Measurements from ENCODE around the gene THBS1.
A peak's percentile ranks its signal among the peaks of the same experiment; 100 is the strongest.

The THBS1 gene

DNA sequence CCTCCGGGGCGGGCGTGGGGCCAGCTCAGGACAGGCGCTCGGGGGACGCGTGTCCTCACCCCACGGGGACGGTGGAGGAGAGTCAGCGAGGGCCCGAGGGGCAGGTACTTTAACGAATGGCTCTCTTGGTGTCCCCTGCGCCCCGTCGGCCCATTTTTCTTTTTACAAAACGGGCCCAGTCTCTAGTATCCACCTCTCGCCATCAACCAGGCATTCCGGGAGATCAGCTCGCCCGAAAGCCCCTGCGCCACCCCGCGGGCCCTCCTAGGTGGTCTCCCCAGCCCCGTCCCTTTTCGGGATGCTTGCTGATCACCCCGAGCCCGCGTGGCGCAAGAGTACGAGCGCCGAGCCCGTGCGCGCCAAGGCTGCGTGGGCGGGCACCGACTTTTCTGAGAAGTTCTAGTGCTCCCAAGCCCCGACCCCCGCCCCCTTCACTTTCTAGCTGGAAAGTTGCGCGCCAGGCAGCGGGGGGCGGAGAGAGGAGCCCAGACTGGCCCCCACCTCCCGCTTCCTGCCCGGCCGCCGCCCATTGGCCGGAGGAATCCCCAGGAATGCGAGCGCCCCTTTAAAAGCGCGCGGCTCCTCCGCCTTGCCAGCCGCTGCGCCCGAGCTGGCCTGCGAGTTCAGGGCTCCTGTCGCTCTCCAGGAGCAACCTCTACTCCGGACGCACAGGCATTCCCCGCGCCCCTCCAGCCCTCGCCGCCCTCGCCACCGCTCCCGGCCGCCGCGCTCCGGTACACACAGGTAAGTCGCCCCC, at the start of gene THBS1:
THBS1 (plus strand) TSS at position 595 of the 757 bp plus-strand sequence. CDS start 779 bp downstream, outside the sequence.
- peak; percentile 91 for DNase-seq

GRCh38 chr15:39534996-39535395, 45.9 kb upstream of the THBS1 start:
- DNase-seq: no peak

- no peak for DNase-seq
Measured at GRCh38 chr15:39535466-39535865, 45.4 kb upstream of the THBS1 start.

DNA sequence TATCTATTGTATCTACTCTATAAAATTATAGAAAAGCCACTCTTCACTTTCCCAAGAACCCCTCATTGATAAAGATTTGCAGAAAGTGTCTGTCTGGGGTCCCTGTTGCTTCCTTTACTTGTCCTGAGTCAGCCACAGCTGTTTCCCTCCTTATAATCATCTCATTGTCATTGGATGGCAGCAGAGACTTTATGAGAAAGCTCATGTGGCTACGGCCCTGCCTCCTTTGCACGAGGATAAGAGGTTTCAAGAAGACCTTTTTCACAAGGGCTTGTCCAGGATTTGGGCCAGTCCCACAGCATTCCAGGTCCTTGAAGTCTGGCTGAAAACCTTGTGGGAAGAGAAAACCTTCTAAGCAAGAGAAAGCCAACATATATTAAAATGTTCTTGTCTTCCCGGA, 41.9 kb upstream of the THBS1 start:
- no peak for DNase-seq

GRCh38 chr15:39539466-39539865, 41.4 kb upstream of the THBS1 start:
- no peak for DNase-seq

GRCh38 chr15:39539973-39540558, 40.8 kb upstream of the THBS1 start:
- no peak for DNase-seq

DNA sequence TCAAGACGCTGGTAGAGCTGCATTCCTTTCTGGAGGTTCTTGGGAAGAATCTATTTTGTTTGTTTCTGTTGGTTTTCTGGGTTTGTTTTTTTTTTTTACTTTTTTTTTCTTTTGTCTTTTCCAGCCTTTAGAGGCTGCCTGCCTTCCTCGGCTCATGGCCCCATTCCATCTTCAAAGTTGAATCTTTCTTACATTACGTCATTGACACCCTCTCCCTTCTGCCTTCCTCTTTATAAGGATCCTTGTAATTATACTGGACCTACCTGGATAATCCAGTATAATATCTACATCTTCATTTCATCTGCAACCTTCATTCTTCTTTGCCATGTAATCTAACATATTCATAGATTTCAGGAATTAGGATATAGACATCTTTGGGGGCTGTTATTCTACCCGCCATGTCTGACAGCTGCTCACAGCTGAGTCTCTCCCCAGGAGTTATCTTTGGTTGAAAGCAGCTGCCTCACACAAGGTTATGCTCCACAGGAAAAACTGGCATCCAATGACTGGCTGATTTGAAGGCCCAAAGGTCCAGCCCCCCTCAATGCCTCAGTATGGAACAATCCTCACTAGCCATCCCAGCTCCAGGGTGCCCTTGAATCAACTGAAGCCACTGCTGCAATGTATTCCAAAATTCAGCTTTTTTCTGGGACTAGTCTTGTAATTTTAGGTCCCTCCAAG, 38.4 kb upstream of the THBS1 start:
- DNase-seq: no peak

DNA sequence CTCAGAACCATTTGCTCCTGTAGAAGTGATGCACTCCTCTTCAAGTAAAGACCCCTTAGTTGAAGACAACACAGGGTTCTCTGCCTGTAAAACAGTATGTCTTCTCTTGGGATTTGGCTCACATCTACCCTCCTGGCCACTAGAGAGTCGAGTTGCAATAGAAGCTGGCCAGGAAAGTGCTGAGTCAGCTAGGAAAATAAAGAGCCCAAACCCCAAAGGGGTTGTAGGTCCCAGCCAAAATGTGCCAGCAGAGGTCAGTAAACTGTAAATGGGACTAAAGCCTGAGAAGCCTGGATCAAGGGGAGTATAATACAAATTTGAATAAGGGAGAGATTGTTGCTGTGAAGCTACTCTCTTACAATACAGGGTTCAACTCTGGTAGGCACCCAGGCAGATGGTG, 37.2 kb upstream of the THBS1 start:
- no peak for DNase-seq

DNA sequence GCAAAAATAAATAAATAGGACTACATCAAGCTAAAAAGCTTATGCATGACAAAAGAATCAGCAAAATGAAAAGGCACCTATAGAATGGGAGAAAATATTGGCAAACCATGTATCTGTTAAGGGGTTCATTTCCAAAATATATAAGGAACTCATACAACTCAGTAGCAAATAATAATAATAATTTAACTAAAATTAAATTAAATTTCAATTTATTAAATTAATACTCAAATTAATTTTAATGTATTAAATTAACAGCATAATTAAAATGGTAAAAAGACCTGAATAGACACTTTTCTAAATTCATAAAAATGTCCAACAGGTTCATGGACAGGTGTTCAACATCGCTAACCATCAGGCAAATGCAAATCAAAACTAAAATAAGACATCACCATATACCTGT, 34.0 kb upstream of the THBS1 start:
- DNase-seq: no peak

- DNase-seq: no peak
Measured at GRCh38 chr15:39548561-39548960, 32.3 kb upstream of the THBS1 start.

DNA sequence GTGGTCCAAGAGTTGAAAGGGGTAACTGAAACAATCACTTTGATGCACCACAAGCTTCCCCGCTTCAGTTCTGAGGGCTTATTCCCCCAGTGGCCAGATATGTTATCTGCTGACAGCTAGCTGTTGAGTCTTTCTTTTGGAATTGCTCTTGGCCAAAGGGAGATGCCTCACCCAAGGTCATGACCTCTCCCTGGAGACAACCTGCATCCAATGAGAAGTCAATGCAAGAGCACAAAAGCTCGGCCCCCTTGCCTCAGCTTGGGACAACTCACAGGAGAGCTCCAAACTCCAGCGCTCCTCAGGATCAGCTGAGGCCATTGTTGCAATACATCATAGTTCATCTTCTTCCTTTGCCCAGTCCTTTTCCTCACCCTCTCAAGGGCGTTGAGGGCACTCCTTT, 31.0 kb upstream of the THBS1 start:
- DNase-seq: no peak

DNA sequence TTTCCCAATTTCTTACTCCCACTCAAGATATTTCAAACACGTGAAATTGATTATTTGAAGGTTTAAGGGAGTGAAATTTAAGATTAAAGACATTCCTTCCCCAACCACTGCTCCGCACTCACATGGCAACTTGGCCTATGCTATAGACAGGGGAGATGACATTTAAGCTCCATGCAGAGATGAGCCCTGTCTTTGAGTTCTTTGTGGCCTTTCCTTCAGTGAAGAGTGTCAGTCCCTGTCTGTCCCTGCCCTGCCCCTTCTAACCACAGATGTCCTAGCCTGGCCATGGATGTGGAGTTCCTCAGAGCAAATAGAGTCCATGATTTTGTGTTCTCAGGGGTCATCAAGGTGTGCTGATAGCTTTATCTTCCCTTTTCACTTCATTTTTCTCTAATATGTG, 29.4 kb upstream of the THBS1 start:
- no peak for DNase-seq

DNA sequence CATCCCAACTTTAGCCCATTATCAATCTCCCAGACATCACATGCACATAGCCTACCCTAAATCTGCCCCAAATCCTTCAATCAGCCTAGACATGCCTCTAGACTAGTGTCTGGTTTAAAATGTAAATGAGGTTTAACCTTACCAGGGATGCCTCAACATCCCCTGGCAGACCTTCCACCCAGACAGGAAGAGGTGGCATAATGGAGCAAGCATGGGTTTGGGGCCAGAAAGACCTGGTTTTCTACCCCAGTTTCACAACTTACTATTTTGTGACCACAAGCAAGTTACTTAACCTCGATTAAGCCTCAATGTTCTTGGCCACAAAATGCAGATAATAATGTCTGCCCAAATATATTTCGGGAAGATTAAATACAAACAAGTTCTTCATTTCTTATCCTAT, 28.3 kb upstream of the THBS1 start:
- DNase-seq: no peak

- no peak for DNase-seq
Measured at GRCh38 chr15:39553947-39554693, 26.8 kb upstream of the THBS1 start.

DNA sequence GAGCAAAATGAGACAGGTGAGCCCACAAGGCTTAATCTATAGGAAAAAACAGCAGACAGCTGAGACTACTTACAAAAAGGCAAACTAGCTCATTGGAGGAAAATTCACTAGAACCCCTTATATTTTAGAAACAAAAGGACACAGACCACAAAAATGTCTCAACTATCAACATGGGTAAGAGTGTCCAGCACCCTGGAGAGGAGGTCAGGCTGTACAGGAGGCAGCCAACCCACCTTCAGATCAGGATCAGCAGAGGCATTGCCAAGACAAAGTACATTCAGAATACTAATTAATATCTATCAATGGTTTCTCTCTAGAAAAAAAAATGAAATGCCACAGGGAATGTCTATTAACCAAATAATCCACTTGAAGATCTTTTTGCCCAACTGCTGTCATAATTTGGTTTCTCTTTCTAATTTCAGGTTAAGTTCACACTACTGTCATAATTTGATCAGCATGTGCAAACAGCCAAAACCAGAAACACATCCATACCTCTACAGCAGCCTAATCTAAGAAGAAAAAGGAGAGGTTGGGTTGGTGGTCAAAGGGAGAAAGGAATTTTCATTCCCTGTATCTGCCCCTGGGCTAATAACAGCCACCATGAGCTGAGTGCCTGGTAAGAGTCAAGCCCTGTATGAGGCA, 26.0 kb upstream of the THBS1 start:
- DNase-seq: no peak

DNA sequence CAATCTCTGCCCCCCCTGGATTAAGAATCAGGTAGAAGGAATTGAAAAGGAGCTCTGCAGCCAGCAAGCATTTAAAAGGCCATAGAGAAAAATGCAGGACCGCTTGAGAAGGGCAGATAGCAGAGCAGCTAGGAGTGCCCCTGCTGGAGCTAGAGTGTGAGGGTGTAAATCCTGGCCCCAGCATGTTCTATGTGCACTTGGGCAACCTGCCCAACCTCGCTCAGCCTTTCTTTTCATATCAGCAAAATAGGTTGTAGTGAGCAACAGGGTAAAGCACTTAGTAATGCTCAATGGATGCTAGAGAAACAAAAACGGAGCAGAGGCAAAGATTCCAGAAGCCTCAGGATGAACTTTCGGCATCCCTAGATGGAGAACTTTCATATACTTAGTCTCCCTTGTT, 25.0 kb upstream of the THBS1 start:
- DNase-seq: no peak

- no peak for DNase-seq
Measured at GRCh38 chr15:39556461-39556860, 24.4 kb upstream of the THBS1 start.

- no peak for DNase-seq
Measured at GRCh38 chr15:39558421-39558820, 22.5 kb upstream of the THBS1 start.

DNA sequence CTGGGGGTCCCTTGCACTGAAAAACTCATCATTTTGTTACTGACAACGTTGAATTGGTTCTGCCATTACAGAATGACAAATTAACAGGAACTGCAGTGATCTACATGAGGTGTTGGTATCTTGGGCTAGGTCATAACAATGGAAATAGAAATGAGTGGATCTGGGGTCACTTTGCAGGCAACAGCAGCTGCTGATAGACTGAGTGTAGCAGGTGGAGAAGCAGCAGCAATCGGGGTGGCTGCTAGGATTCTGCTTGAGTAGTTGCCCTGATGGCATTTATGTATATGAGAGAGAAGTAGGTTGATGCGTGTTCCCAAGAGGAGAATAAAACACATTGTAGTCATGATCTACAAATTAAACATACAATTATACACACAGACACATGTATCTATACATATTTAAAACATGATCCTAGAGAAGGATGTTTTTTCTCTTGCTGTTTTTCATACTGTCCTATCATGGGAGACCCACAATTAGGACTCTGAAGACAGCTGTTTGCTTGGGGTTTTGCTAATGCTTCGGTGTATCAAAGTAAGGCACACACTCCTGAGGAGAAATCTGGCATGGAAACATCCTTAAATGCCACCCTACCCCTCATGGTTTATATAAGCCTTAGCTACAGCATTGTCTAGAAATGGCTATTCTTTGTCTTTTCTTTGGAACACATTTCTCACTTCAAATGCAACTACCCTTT, 15.8 kb upstream of the THBS1 start:
- DNase-seq: no peak

- DNase-seq: no peak
Measured at GRCh38 chr15:39565851-39566250, 15.0 kb upstream of the THBS1 start.

DNA sequence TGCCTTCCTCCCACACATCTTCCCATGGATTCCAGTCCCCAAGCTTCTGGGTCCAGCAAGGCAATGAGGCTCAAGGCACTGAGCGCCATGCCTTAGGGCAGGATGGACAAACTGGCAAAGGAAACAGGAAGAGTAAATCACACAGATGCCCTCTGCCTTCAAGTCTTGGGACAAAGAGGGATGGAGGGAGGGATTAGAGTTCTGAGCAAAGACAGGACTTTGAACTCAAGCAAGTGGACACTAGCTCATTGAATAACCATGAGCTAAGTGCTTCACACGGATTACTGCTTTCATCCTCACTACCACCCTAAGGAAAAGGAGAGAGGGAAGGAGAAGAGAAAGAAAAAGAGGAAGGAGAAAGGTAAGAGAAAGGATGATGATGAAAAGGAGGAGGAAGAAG, 7.6 kb upstream of the THBS1 start:
- DNase-seq: no peak

- no peak for DNase-seq
Measured at GRCh38 chr15:39573844-39574243, 7.0 kb upstream of the THBS1 start.
